ENCODE measurements around the gene RALY. TPM values are rescaled to one million over a fixed set of nuclear protein-coding genes. Genes with fewer than 3 reads are reported as not detected.

The RALY gene
- total RNA-seq, 2 donors from 2014 or later = 104 to 166 TPM

GRCh38 chr20:34100576-34100975 is 106.9 kb downstream of the RALY start:
- Histone ChIP-seq H3K4me1 (ENCODE audit: control insufficient read depth in 1 of 2, low read depth in 2 of 2) (no peaks in the 10 kb centered on the region), H3K27ac (no peak overlapping the region), H3K9me3 (no peaks in the 10 kb centered on the region), H3K4me3 (no peak overlapping the region), H3K27me3 (replicated peaks; ENCODE audit: insufficient read depth) (no peaks in the 10 kb centered on the region), H3K36me3 (peaks cover 72% of the 10 kb centered on the region)
- ATAC-seq (ENCODE audit: insufficient number of reproducible peaks, low FRiP score, low read depth) (no peak), DNase-seq (ENCODE audit: low spot score) (no peak)
- TF ChIP-seq CTCF (IDR thresholded peaks at IDR 0.05) = no peak

GRCh38 chr20:34102342-34102741 is 108.6 kb downstream of the RALY start:
- Histone ChIP-seq H3K36me3 (peaks cover 55% of the 10 kb centered on the region), H3K4me1 (ENCODE audit: control insufficient read depth in 1 of 2, low read depth in 2 of 2) (peaks cover 0 to 8% of the 10 kb centered on the region in 2 donors), H3K9me3 (no peaks in the 10 kb centered on the region), H3K4me3 (no peak overlapping the region), H3K27me3 (replicated peaks; ENCODE audit: insufficient read depth) (no peaks in the 10 kb centered on the region), H3K27ac (no peak overlapping the region)
- ATAC-seq (ENCODE audit: insufficient number of reproducible peaks, low FRiP score, low read depth) = no peak
- DNase-seq (ENCODE audit: low spot score) = no peak
- TF ChIP-seq CTCF (IDR thresholded peaks at IDR 0.05) = no peak

- TF ChIP-seq CTCF (IDR thresholded peaks at IDR 0.05) = no peak
- Histone ChIP-seq H3K27me3 (replicated peaks; ENCODE audit: insufficient read depth) (no peaks in the 10 kb centered on the region), H3K36me3 (peaks cover 43% of the 10 kb centered on the region), H3K27ac (no peak overlapping the region), H3K4me1 (ENCODE audit: control insufficient read depth in 1 of 2, low read depth in 2 of 2) (peaks cover 13 to 24% of the 10 kb centered on the region in 2 donors), H3K9me3 (no peaks in the 10 kb centered on the region), H3K4me3 (no peak overlapping the region)
- ATAC-seq (ENCODE audit: insufficient number of reproducible peaks, low FRiP score, low read depth) (no peak), DNase-seq (ENCODE audit: low spot score) (no peak)
Measured at GRCh38 chr20:34104059-34104458, 110.3 kb downstream of the RALY start.

GRCh38 chr20:34105978-34106675 is 112.4 kb downstream of the RALY start:
- DNase-seq (ENCODE audit: low spot score) = no peak
- H3K27ac ChIP-seq = no peak overlapping the region
- H3K4me1 ChIP-seq (ENCODE audit: control insufficient read depth in 1 of 2, low read depth in 2 of 2) = peaks cover 27 to 45% of the 10 kb centered on the region in 2 donors
- no peak for TF ChIP-seq CTCF (IDR thresholded peaks at IDR 0.05)
- no peak overlapping the region for H3K4me3 ChIP-seq
- ATAC-seq (ENCODE audit: insufficient number of reproducible peaks, low FRiP score, low read depth) = no peak
- H3K9me3 ChIP-seq = no peaks in the 10 kb centered on the region
- peaks cover 43% of the 10 kb centered on the region for H3K36me3 ChIP-seq
- H3K27me3 ChIP-seq (replicated peaks; ENCODE audit: insufficient read depth) = no peaks in the 10 kb centered on the region

GRCh38 chr20:34108616-34109174 is 115.0 kb downstream of the RALY start:
- Histone ChIP-seq H3K4me3 (no peak overlapping the region), H3K27ac (no peak overlapping the region), H3K36me3 (peaks cover 23% of the 10 kb centered on the region), H3K9me3 (no peaks in the 10 kb centered on the region), H3K4me1 (ENCODE audit: control insufficient read depth in 1 of 2, low read depth in 2 of 2) (peaks cover 27 to 45% of the 10 kb centered on the region in 2 donors), H3K27me3 (replicated peaks; ENCODE audit: insufficient read depth) (no peaks in the 10 kb centered on the region)
- TF ChIP-seq CTCF (IDR thresholded peaks at IDR 0.05) = no peak
- no peak for DNase-seq (ENCODE audit: low spot score)
- no peak for ATAC-seq (ENCODE audit: insufficient number of reproducible peaks, low FRiP score, low read depth)
